Fibroblast of pulmonary artery (primary cell): ENCODE data around the gene NT5DC3.

ENCODE experiments used
- DNase-seq: peaks from one replicate; pipeline ENCODE4 v3.0.0-alpha.2; 2010; ENCODE audit warnings: low read depth
- H3K4me3 ChIP-seq: replicated peaks from 2 replicates; pipeline ENCODE4 v1.5.1; 2011; ENCODE audit warnings: low read depth, mild to moderate bottlenecking, control low read depth, low read length, moderate library complexity
- CTCF ChIP-seq: IDR thresholded peaks from 2 replicates; pipeline ENCODE4 v1.5.1; 2011; ENCODE audit warnings: mild to moderate bottlenecking, control low read depth, low read length, inconsistent platforms; ENCODE audit errors: missing control alignments

NT5DC3 gene

GRCh38 chr12:103875666-103876065 is 34.6 kb upstream of the NT5DC3 start:
- no peak overlapping the region for H3K4me3 ChIP-seq
- DNase-seq = no peak
- no peak for TF ChIP-seq CTCF

- no peak for TF ChIP-seq CTCF
- no peak for DNase-seq
- H3K4me3 ChIP-seq = no peak overlapping the region
Observed at GRCh38 chr12:103868215-103868614, 27.2 kb upstream of the NT5DC3 start.

- TF ChIP-seq CTCF = no peak
- no peak for DNase-seq
- no peak overlapping the region for H3K4me3 ChIP-seq
Observed at GRCh38 chr12:103865151-103865730, 24.2 kb upstream of the NT5DC3 start.

- no peak overlapping the region for H3K4me3 ChIP-seq
- DNase-seq = no peak
- no peak for TF ChIP-seq CTCF
Observed at GRCh38 chr12:103864710-103865109, 23.7 kb upstream of the NT5DC3 start.

- TF ChIP-seq CTCF = no peak
- peak; percentile 93 for DNase-seq
- no peak overlapping the region for H3K4me3 ChIP-seq
Observed at GRCh38 chr12:103858953-103859601, 18.0 kb upstream of the NT5DC3 start.

- no peak for TF ChIP-seq CTCF
Observed at GRCh38 chr12:103858335-103858734, 17.3 kb upstream of the NT5DC3 start.

DNA sequence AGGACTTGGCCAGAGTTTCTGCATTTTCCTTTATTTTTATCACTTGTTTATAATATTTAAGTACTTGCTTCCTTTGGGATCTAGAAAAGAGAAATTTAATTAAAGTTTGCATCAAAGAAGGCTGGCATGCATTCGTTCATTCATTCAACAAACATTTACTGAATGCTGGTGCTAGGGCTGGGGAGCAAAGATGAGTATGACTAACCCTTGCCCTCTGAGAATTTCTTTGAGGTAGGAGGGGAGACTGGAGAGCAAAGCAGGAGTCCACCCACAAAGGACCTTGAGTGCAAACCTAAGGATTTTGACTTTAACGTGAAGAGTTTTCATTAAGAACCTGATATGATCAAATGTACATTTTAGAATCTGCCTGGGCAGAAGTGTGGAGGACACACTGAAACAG is 16.1 kb upstream of the NT5DC3 start:
- no peak overlapping the region for H3K4me3 ChIP-seq
- DNase-seq = no peak
- no peak for TF ChIP-seq CTCF

More at GRCh38 chr12:103858335-103858734, 17.3 kb upstream of the NT5DC3 start:
- no peak overlapping the region for H3K4me3 ChIP-seq
- DNase-seq = no peak
